Nephron progenitor cell (in vitro differentiated cells): ENCODE results near the gene MAP3K3.
A peak's percentile ranks its signal among the peaks of the same experiment; 100 is the strongest.

ENCODE experiments used
- DNase-seq: peaks from one replicate; pipeline ENCODE4 v3.0.0; 2021
- H3K27ac Mint-ChIP-seq: 2 replicates; pipeline ENCODE4 v1.8.0; 2021; ENCODE audit warnings: mild to moderate bottlenecking, moderate library complexity, mixed read lengths
- H3K27me3 Mint-ChIP-seq: 2 replicates; pipeline ENCODE4 v1.8.0; 2021; ENCODE audit warnings: mild to moderate bottlenecking, low read depth, mixed read lengths; ENCODE audit not compliant: poor library complexity
- H3K36me3 Mint-ChIP-seq: 2 replicates; pipeline ENCODE4 v1.8.0; 2021; ENCODE audit warnings: low read depth, mixed read lengths
- H3K4me1 Mint-ChIP-seq: 2 replicates; pipeline ENCODE4 v1.8.0; 2021; ENCODE audit warnings: mixed read lengths
- H3K4me3 Mint-ChIP-seq: 2 replicates; pipeline ENCODE4 v1.8.0; 2021; ENCODE audit warnings: mild to moderate bottlenecking, moderate library complexity, mixed read lengths
- H3K9me3 Mint-ChIP-seq: 2 replicates; pipeline ENCODE4 v1.8.0; 2021; ENCODE audit warnings: mild to moderate bottlenecking, moderate library complexity, mixed read lengths
- CTCF ChIP-seq: fragments of 200-600 bp; sonication (generic); IDR thresholded peaks from 2 replicates; pipeline ENCODE4 v1.5.0; 2021; ENCODE audit warnings: antibody characterized with exemption

MAP3K3 gene

GRCh38 chr17:63598281-63598680 is 23.9 kb upstream of the MAP3K3 start:
- no peaks in the 10 kb centered on the region for H3K9me3 Mint-ChIP-seq

GRCh38 chr17:63600569-63601438 is 21.4 kb upstream of the MAP3K3 start, which contains the start of gene TACO1:
Gene TACO1, plus strand, starts transcription at chr17:63600895. Its CDS starts 189 bp downstream, at chr17:63601084.
- Mint-ChIP-seq H3K4me3 (peak within 1 kb of the TSS; percentile 94), H3K36me3 (peaks cover 7% of the 10 kb centered on the region), H3K27ac (peak within 1 kb of the TSS; percentile 90), H3K9me3 (no peaks in the 10 kb centered on the region), H3K4me1 (peaks cover 17% of the 10 kb centered on the region), H3K27me3 (no peaks in the 10 kb centered on the region)
- peak; percentile 84 for DNase-seq
- no peak for TF ChIP-seq CTCF

More at GRCh38 chr17:63598281-63598680, 23.9 kb upstream of the MAP3K3 start:
- Mint-ChIP-seq H3K36me3 (no peaks in the 10 kb centered on the region), H3K4me1 (peaks cover 17% of the 10 kb centered on the region), H3K4me3 (no peak overlapping the region), H3K27ac (no peak overlapping the region), H3K27me3 (no peaks in the 10 kb centered on the region)
- TF ChIP-seq CTCF, result no peak
- DNase-seq, result no peak

- H3K4me3 Mint-ChIP-seq, result peak overlapping the region; percentile 94
- DNase-seq, result no peak
Observed at GRCh38 chr17:63601439-63602371, 20.5 kb upstream of the MAP3K3 start.

GRCh38 chr17:63609816-63610573 is 12.2 kb upstream of the MAP3K3 start:
- Mint-ChIP-seq H3K36me3 (peaks cover 31% of the 10 kb centered on the region), H3K4me3 (no peak overlapping the region), H3K27me3 (peaks cover 3% of the 10 kb centered on the region), H3K27ac (no peak overlapping the region), H3K9me3 (no peaks in the 10 kb centered on the region), H3K4me1 (no peaks in the 10 kb centered on the region)
- no peak for TF ChIP-seq CTCF
- no peak for DNase-seq

More at GRCh38 chr17:63601439-63602371, 20.5 kb upstream of the MAP3K3 start:
- H3K36me3 Mint-ChIP-seq, result peaks cover 15% of the 10 kb centered on the region
- no peaks in the 10 kb centered on the region for H3K9me3 Mint-ChIP-seq
- H3K27me3 Mint-ChIP-seq, result no peaks in the 10 kb centered on the region
- H3K4me1 Mint-ChIP-seq, result peaks cover 17% of the 10 kb centered on the region
- no peak for TF ChIP-seq CTCF
- peak overlapping the region; percentile 65 for H3K27ac Mint-ChIP-seq

- H3K4me1 Mint-ChIP-seq, result no peaks in the 10 kb centered on the region
- TF ChIP-seq CTCF, result no peak
- no peak overlapping the region for H3K27ac Mint-ChIP-seq
- no peak overlapping the region for H3K4me3 Mint-ChIP-seq
- no peak for DNase-seq
- no peaks in the 10 kb centered on the region for H3K9me3 Mint-ChIP-seq
- peaks cover 3% of the 10 kb centered on the region for H3K27me3 Mint-ChIP-seq
- peaks cover 27% of the 10 kb centered on the region for H3K36me3 Mint-ChIP-seq
Observed at GRCh38 chr17:63610854-63611253, 11.4 kb upstream of the MAP3K3 start.
